GM19025 (cell line): ENCODE measurements around the gene NCDN.

Experiments used
- ATAC-seq: cut with Tn5 transposase; IDR thresholded peaks from one replicate; pipeline ENCODE4 v1.9.1; 2021; ENCODE audit warnings: mild to moderate bottlenecking, low read depth, moderate library complexity; ENCODE audit not compliant: unreplicated experiment

The NCDN gene

GRCh38 chr1:35554266-35555211, 3.1 kb upstream of the NCDN start:
- ATAC-seq: no peak

- ATAC-seq: no peak
Observed at GRCh38 chr1:35555212-35555584, 2.4 kb upstream of the NCDN start.

GRCh38 chr1:35555601-35556477, 1.8 kb upstream of the NCDN start:
- no peak for ATAC-seq

- ATAC-seq: no peak
Observed at GRCh38 chr1:35556484-35557117, 998 bp upstream of the NCDN start.

GRCh38 chr1:35557118-35557610, 435 bp upstream of the NCDN start, which contains the start of gene KIAA0319L:
Gene KIAA0319L (minus strand): TSS chr1:35557403. CDS start chr1:35554491, 2,912 bp downstream.
- peak; percentile 83 for ATAC-seq

GRCh38 chr1:35558374-35559316, 1.0 kb downstream of the NCDN start:
- no peak for ATAC-seq

- no peak for ATAC-seq
Observed at GRCh38 chr1:35559317-35559944, 1.8 kb downstream of the NCDN start.

GRCh38 chr1:35560256-35561225, 2.9 kb downstream of the NCDN start:
- ATAC-seq: no peak

GRCh38 chr1:35561297-35561971, 3.8 kb downstream of the NCDN start:
- ATAC-seq: no peak

- no peak for ATAC-seq
Observed at GRCh38 chr1:35561972-35562680, 4.5 kb downstream of the NCDN start.

GRCh38 chr1:35563166-35563565, 5.6 kb downstream of the NCDN start:
- no peak for ATAC-seq

- no peak for ATAC-seq
Observed at GRCh38 chr1:35564037-35564883, 6.7 kb downstream of the NCDN start.

GRCh38 chr1:35564884-35565741, 7.5 kb downstream of the NCDN start:
- no peak for ATAC-seq

- no peak for ATAC-seq
Observed at GRCh38 chr1:35565742-35566133, 8.1 kb downstream of the NCDN start.
